ENCODE measurements around the gene IRX2.

IRX2 gene

GRCh38 chr5:2742921-2743679 is 8.4 kb downstream of the IRX2 start:
- Histone ChIP-seq H3K27me3 (ENCODE audit: insufficient read depth, poor library complexity, severe bottlenecking) (no peaks in the 10 kb centered on the region), H3K9me3 (ENCODE audit: severe bottlenecking) (no peaks in the 10 kb centered on the region), H3K27ac (ENCODE audit: poor library complexity, severe bottlenecking) (no peak overlapping the region), H3K4me3 (ENCODE audit: severe bottlenecking) (no peak overlapping the region), H3K4me1 (ENCODE audit: insufficient read depth, poor library complexity, severe bottlenecking) (peaks cover 10% of the 10 kb centered on the region), H3K36me3 (ENCODE audit: low read depth) (peaks cover 54% of the 10 kb centered on the region)
- no peak for DNase-seq (ENCODE audit: low spot score)
- TF ChIP-seq CTCF (IDR thresholded peaks at IDR 0.05; ENCODE audit: poor library complexity, severe bottlenecking): no peak
- ATAC-seq (ENCODE audit: low read depth): no peak

GRCh38 chr5:2741956-2742355 is 9.5 kb downstream of the IRX2 start:
- Histone ChIP-seq H3K36me3 (ENCODE audit: low read depth) (peaks cover 43% of the 10 kb centered on the region), H3K27me3 (ENCODE audit: insufficient read depth, poor library complexity, severe bottlenecking) (no peaks in the 10 kb centered on the region), H3K9me3 (ENCODE audit: severe bottlenecking) (no peaks in the 10 kb centered on the region), H3K27ac (ENCODE audit: poor library complexity, severe bottlenecking) (no peak overlapping the region), H3K4me1 (ENCODE audit: insufficient read depth, poor library complexity, severe bottlenecking) (peaks cover 7% of the 10 kb centered on the region), H3K4me3 (ENCODE audit: severe bottlenecking) (no peak overlapping the region)
- TF ChIP-seq CTCF (IDR thresholded peaks at IDR 0.05; ENCODE audit: poor library complexity, severe bottlenecking): no peak
- no peak for DNase-seq (ENCODE audit: low spot score)
- ATAC-seq (ENCODE audit: low read depth): no peak

GRCh38 chr5:2740876-2741555 is 10.5 kb downstream of the IRX2 start:
- Histone ChIP-seq H3K4me3 (ENCODE audit: severe bottlenecking) (no peak overlapping the region), H3K4me1 (ENCODE audit: insufficient read depth, poor library complexity, severe bottlenecking) (no peaks in the 10 kb centered on the region), H3K27me3 (ENCODE audit: insufficient read depth, poor library complexity, severe bottlenecking) (no peaks in the 10 kb centered on the region), H3K27ac (ENCODE audit: poor library complexity, severe bottlenecking) (no peak overlapping the region), H3K9me3 (ENCODE audit: severe bottlenecking) (no peaks in the 10 kb centered on the region), H3K36me3 (ENCODE audit: low read depth) (peaks cover 34% of the 10 kb centered on the region)
- ATAC-seq (ENCODE audit: low read depth) (no peak), DNase-seq (ENCODE audit: low spot score) (no peak)
- TF ChIP-seq CTCF (IDR thresholded peaks at IDR 0.05; ENCODE audit: poor library complexity, severe bottlenecking): no peak

- no peak for TF ChIP-seq CTCF (IDR thresholded peaks at IDR 0.05; ENCODE audit: poor library complexity, severe bottlenecking)
- no peak overlapping the region for H3K27ac ChIP-seq (ENCODE audit: poor library complexity, severe bottlenecking)
- ATAC-seq (ENCODE audit: low read depth) (no peak), DNase-seq (ENCODE audit: low spot score) (no peak)
- peaks cover 26% of the 10 kb centered on the region for H3K36me3 ChIP-seq (ENCODE audit: low read depth)
- H3K4me1 ChIP-seq (ENCODE audit: insufficient read depth, poor library complexity, severe bottlenecking): no peaks in the 10 kb centered on the region
- H3K4me3 ChIP-seq (ENCODE audit: severe bottlenecking): peak overlapping the region; percentile 64
- H3K27me3 ChIP-seq (ENCODE audit: insufficient read depth, poor library complexity, severe bottlenecking): no peaks in the 10 kb centered on the region
- no peaks in the 10 kb centered on the region for H3K9me3 ChIP-seq (ENCODE audit: severe bottlenecking)
Measured at GRCh38 chr5:2740051-2740875, 11.2 kb downstream of the IRX2 start.
